Activated CD4-positive, alpha-beta T cell treated with anti-CD3 and anti-CD28 coated beads for 24 hours (primary cell): ENCODE results near the gene SDR42E2.
A peak's percentile ranks its signal among the peaks of the same experiment; 100 is the strongest.
"Not testable (repeated sequence)": the region's sequence is repeated elsewhere in the genome, so short reads cannot be mapped to it uniquely, and the experiment has no call there.

Experiments used
- DNase-seq, 2 donors: peaks; one replicate each; pipeline ENCODE4 v3.0.0-alpha.2; 2020; ENCODE audit warnings: low read depth in 2 of 2

Gene SDR42E2

DNA sequence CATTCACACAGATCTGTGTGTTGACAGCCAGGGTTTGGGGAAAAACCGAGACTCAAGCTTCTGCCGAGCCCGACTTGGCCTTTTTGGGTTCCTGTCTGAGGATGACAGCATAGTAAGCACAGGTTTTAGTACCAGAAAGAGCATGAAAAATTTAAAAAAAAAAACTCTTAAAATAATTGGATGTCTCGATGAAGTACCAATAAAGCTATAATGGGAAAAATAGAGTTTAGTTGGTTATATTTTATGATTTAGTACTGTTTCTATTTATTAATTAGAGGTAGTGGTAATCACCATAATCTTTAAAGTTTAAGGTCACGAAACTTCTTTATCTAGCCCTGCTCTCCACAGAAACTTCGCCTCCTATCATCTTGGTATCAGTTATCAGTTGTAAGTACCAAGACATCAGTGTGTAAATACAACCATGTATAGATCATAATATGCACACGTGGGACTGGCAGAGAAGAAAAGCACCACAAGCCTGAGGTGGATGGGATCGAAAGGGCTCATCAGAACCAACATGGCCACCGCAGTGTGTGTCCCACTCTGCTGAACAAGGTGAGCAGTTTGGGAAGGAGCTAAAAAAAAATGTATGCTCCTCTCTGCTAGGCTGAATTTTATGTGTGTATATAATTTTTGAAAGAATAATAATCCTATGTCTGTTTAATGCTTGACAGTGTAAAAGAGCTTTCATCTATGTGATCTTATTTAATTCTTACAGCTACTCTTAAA is 29.4 kb downstream of the SDR42E2 start:
- DNase-seq: no peak

DNA sequence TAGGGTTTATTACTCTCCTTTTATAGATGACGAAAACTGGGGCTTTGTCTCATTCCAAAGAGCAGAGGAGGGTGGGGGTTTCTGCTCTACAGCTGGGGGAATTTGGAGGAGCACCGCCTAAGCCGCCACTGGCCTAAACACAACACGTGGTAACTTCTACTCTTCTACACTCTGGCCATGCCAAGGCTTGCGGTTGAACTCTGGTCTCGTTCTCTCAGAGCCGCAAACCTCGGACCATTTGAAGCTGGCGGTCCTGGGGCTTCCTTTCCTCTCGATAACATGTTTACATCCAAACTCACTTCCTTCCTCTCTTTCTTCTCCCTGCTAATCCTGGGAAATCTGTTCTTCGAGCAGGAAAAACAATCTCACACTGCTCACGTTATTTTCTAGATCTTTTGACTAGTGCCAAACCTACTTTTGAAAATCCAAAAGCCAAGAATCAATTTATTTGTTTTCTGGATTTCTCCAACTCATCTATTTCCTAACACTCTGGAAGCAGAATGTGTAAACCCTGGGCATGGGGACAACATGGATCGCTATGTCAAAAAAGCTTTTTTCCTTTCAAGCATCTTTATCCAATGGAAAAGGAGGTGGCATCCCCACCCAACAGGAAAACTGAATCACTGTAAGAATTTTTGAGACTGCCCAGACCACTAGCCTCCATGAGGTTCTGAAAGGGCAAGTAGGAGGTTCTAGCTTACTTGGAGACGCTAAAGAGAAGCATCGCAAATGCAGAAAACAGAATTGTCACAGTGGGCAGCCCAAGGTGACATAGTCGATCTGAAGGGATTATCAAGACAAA is 30.2 kb downstream of the SDR42E2 start:
- DNase-seq: peak; percentile 51 to 63

DNA sequence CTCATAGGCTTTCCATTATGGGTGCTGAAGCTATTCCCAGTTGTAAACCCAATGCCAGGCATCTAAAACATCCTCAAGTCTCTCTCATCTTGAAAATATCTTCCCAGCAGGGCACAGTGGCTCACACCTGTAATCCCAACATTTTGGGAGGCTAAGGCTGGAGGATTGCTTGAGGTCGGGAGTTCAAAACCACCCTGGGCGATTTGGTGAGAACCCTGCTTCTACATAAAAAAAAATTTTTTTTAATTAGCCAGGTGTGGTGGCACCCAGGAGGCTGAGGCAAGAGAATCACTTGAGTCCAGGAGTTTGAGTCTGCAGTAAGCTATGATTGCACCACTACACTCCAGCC is 30.7 kb downstream of the SDR42E2 start:
- DNase-seq: no peak

DNA sequence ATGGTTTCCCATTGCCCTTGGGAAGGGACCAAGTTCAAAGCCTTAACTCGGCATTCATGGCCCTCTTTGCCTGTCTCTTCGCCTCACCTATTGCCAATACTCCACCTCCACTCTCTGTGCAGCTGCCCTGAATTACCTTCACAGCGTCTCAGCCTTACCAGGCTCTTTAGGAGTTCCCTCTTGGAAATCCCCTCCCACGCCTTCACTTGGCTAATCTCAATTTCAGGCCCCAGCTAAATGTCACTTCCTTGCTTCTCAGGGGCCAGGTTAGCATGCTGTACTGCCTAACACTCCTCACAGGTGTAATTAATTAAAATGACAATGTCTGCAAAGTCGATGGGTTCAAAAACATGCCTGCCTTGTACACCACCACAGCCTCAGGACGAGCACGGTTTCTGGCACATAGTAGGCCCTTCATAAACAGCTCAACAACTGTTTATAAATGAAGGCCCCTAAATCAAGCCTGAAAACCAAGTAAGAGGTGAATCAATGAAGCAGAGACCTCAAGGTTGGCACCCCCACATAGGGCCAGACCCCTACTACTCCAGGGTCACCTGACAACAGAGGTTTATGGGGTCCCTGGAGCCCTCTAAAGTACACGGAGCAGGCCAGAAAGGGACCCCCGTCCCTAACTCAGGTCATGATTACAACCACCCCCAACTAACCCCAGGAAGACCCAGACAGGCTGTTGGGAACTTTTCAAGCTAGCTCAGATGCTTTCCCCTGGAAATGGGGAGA is 32.6 kb downstream of the SDR42E2 start:
- no peak for DNase-seq

DNA sequence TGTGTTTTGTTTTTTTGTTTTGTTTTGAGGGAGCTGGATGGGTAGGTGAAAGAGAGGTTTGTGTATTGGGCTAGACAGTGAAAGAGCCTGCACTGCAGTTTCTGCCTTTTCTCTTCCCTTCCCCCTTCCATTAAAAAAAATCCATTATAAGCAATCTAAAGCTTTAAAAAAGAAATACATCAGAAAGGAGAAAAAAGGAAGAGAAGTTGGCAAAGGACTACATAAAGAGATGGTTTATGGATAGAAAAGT is 33.1 kb downstream of the SDR42E2 start:
- DNase-seq: no peak

DNA sequence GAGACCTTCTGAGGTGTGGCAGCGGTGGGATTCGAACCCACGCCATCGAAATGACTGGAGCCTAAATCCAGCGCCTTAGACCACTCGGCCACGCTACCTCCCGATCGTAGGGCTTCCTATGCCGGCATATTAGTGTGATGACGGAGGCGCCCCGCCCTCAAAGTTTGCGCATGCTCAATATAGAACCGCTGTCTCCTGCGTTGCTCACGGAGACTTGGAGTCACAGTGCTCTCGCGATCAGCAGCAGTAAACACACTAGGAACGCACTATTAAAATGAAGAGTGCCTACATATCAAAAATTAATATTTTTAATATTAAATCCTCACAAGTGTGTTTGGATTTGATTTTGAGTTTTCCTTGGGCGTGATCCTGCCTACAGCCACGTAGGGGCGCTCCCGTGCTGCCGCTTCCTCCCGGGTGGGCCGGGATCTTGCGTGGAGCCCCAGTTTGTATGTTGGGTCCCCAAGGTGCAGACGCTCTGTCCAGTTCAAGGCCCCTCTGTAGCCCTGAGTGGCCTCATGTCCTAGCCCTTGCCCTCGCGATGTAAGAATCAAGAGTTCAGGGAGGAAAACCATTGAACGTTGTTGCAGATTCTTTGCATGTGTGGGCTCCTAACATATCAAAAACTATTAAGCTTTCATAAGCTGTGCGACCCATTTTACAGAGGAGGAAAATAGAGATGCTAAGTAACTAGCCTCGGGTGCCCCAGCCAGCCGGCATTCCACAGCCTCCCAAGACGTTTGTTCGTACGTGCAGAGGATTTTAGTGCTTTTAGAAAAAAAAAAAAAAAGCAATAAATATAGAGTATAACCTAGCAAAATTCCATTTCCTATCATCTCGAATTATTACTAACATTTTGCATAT is 33.6 kb downstream of the SDR42E2 start:
- peak; percentile 89 to 91 for DNase-seq

DNA sequence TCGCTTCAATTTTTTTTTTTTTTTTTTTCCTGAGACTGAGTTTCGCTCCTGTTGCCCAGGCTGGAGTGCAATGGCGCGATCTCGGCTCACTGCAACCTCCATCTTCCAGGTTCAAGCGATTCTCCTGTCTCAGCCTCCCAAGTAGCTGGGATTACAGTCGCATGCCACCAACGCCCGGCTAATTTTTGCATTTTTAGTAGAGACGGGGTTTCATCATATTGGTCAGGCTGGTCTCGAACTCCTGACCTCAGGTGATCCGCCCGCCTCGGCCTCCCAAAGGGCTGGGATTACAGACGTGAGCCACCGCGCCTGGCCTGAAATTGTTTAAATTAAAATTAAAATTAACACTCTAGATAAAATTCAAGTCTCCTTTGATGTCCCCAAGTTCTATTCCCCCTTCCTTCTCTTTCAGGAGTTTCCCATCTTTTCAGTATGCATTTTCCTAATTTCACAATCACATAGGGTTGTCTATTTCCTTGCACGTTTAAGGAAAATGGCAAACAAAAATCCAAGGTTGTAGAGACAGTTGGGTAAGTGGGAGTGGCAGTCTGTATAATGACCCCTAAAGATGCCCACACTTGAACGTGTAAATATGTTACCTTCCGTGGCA is 34.4 kb downstream of the SDR42E2 start:
- DNase-seq: not testable (repeated sequence)

DNA sequence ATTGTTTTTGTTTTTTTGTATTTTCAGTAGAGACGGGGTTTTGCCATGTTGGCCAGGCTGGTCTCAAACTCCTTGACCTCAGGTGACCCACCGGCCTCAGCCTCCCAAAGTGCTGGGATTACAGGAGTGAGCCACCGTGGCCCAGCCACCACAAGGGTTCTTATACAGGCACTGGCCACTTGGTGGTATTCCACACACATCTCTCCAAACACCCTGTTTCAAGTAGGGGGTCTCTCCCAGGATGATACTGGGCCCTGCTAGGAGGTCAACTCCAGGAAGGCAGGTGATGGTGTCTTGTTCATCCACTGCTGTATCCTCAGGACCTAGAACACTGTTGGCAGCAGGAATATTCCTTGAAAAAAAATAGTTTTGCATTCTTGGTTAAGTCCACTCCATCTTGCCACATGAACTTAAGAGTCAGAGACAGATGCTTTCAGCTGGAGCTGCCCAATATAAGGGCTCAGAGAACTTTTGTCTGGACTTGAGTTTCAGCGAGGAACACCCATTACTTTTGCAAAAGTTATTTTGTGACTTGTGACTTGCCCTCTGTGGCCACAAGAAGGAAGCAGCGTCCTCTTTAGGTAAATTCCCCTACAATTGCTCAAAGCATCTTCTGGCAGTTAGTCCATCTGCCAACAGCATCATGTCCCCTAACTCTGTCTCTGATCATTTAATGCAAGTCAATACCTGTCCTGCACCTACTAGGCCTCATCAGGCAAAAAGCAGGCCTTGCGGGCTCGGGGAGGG is 36.4 kb downstream of the SDR42E2 start:
- no peak for DNase-seq

DNA sequence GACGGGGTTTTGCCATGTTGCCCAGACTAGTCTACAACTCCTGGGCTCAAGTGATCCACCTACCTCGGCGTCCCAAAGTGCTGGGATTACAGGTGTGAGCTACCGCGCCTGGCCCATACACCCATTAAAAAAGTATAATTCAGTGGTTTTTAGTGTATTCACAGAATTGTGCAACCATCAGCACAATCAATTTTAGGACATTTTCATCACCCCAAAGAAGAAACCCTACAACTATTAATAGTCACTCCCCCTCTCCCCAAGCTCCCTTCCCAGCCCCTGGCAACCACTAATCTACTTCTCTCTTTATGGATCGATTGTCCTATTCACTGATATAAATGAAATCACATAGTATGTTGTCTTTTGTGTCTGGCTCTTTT is 39.9 kb downstream of the SDR42E2 start:
- no peak for DNase-seq

DNA sequence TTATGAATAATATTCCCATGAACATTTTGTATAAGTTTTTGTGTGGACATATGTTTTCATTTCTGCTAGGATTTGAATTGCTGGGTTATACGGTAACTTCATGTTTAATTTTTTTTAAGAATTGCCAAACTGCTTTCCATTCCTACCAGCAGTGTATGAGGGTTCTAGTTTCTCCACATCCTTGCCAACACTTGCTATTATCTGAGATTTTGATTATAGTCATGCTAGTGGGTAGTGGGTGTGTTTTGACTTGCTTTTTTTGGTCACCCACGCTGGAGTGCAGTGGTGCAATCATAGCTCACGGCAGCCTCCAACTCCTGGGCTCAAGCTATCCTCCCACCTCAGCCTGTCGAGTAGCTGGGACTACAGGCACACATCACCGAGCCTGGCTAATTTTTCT is 40.8 kb downstream of the SDR42E2 start:
- DNase-seq: no peak

DNA sequence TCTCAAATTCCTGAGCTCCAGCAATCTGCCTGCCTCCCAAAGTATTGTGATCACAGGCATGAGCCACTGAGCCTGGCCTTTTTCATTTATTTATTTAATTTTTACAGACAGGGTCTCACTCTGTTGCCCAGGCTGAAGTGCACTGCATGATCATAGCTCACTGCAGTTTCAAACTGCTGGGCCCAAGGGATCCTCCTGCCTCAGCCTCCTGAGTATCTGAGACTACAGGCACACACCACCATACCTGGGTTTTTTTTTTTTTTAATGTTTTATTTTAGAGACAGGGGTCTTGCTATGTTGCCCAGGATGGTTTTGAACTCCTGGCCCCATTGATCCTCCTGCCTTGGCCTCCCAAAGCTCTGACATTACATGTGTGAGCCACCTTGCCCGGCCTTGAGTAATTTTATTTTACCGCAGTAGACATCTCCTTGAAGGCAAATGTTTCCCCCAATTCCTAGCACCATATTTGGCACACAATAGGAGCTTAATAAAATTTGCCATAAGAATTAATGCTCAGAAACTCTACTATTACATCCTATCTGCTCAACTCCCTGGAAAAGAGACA is 41.9 kb downstream of the SDR42E2 start:
- no peak for DNase-seq

DNA sequence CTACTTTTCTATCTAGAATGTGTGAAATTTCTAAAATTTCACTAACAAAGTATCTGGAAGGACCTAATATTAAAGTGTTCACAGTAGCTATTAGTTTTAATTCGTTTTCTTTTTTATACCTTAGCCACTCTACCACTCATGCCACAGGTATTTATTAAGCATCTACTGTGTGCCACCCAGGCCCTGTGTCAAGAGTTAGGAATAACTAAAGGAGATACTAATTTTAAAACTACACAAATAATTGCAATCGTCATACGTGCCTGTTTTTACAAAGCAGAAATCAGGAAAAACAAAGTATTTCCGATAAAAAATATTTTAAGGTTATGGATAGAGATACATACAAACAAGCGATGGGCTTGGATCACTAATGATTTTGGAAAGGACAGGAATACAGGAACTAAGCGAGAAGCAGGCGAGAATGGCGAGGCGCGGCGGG is 43.3 kb downstream of the SDR42E2 start:
- DNase-seq: no peak

DNA sequence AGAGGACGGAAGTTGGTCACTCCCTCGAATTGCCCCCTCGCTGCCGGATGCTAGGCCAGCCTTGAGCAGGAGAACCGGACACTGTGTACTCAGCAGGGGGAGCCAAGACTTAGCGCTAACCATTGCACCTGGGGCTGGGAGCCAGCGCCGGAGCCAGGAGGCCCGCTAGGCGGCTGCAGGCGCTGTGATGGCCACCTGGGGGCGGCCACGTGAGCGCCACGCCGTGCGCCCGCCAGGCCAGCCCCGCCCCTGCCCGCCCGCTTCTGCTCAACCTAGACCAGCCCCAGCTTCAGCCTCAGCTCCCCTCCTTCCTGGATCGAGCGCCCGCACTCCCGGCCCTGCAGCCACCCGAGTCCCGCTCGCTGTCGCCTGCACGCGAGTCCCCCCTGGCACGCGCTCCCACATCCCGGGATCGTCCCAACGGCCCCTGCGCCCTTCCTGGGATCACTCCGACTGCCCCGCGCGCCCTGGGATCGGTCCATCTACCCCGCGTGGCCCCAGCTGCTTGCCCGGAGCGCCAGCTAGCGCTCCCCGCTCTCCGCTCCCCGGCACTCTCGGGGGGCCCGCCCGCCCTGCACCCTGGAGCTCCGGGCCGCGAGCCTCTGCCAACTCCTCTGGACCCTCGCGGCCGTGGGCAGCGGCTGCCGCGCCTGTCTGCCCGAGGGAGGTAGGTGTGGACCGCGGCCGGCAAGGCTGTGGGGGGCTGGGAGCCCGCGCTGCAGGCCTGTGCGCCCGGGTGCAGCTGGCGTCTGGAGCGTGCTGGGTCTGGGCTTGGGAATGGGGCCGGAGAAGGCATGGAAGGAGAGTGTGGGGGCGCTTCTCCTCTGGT is 43.9 kb downstream of the SDR42E2 start, which contains the start of gene EEF2K:
EEF2K (plus strand) TSS at position 266 of the 829 bp plus-strand sequence. CDS start 19,452 bp downstream, outside the sequence.
- peak; percentile 76 to 82 for DNase-seq

DNA sequence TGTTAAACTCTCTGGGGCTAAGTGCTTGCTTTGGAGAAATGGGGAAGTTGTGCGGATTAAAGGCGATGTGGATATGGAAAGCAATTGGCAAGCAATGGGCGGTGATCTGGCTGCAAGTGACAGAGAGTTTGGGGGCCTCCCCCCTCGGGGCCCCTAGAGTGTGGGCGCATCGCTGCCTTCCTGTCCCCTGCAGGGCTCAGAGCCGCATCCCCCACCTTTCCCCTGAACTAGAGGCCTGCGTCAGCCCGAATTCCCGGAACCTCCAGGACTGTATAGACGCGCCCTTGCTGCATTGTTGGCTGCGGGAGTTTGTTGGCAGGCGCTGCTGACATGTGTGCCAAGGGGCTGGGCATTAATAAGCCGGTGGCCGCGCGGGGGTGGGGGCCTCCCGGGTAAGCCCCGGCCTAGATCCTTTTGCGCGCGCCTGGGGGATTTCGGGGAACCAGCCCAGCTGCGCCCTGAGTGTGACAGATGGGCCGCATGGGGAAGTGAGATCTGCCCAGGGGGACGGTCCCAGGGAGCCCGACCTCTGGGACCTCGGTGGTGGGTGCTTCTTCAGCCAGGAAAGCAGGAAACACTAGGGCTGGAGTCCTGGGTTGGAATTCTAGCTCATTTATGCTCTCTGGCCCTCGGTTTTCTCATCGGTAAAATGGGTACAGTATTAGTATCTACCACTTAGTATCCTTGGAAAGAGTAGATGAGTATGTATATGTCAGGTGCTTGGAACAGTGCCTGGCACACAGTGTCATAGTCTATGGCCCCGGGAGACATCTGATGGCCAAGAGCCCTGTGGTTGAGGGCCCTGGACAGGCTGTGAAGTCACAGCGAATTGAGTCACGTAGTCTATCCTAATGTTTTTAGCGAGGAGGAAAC is 44.8 kb downstream of the SDR42E2 start:
- DNase-seq: peak; percentile 48 to 55

DNA sequence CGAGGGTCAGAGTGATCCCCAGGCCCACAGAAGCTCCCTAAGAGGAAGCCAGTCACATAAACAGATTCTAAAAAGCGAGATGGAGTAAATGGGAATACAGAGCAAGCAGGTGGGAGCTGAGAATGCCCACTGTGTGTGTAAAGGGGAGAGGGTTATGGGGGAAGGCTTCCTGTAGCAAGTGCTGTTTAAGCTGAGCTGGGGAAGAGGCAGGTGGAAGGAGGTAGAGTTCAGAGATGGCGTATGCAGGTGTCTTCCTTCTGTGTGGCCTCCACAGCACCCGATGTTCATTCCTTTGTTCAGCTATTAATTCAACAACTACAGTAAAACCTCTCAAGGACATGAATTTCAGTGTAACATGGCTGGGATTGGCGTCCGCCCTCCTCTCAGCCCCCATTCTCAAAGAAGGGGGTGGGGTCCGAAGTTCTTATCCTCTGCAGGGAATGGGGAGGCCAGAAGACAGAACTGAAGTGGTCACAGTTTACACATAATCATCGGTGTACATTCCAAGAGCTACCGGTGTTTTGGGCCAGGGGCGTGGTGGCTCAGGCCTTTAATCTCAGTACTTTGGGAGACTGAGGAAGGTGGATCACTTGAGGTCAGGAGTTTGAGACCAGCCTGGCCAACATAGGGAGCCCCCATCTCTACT is 45.5 kb downstream of the SDR42E2 start:
- no peak for DNase-seq

DNA sequence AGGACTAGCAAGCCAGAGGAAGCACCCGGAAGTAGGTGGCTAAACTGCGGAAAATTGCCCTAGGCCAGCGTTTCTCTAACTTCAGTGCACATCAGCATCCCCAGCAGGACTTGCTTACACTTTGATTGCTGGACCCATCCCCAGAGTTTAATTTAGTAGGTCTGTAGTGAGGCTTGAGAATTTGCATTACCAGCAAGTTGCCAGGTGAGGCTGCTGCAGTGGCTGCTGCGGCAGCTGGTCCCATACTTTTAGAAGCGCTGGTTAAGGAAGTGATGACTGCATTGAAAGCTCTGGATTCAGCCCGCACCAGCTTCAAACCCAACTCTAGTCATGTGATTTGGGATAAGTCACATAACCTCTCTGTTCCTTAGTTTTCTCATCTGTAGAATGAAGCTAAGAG is 48.0 kb downstream of the SDR42E2 start:
- no peak for DNase-seq

DNA sequence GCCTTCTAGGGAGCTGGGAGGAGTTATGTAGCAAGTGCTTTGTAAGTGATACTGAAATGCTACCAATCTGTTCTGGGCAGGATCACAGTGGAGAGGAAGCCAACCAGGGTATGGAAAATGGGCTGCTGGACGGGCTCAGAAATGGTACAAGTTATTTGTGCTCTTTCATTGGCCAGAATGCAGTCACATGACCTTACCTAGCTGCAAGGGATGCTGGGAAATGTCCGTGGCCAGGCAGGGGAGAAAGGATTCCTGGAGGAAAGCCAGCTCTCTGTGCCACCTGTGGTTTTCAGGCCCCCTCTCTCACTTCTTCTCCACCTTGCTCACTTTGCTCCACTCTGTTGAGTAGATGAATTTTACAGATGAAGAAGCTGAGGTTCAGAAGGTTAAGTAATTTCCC is 48.5 kb downstream of the SDR42E2 start:
- DNase-seq: no peak

DNA sequence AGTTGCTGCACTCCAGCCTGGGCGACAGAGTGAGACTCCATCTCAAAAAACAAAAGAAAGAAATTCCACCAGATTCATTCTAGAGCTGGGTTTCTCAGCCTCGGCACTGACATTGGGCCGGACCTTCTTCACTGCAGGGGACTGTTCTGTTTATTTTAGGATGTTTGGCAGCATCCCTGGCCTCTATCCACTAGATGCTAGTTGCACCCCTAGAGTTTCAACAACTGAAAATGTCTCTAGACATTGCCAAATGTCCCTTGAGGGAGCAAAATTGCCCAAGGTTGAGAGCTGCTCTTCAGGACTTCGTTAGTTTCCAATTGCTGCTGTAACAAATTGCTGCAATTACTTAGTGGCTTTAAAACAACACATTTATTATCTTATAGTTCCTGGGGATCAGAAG is 50.9 kb downstream of the SDR42E2 start:
- no peak for DNase-seq
